Adrenal gland (tissue), 12 donors: ENCODE measurements around the gene SCLY. TPM values are rescaled to one million over a fixed set of nuclear protein-coding genes. Genes with fewer than 3 reads are reported as not detected.

Experiments
- DNase-seq, 7 donors: peaks; one replicate each; pipeline ENCODE4 v3.0.0-alpha.2; 2019 to 2020
- H3K27ac ChIP-seq, 5 donors: fragments of 200-600 bp; sonication (generic) in 4 of 5; 1 replicate in 3 of 5; 2 replicates in 2 of 5; pipeline versions ENCODE4 v1.5.1 to v1.8.0; 2016 to 2020; ENCODE audit warnings: mild to moderate bottlenecking in 1 of 5
- H3K27me3 ChIP-seq: fragments of 200-600 bp; 2 replicates; pipeline ENCODE4 v1.8.0; 2021
- H3K36me3 ChIP-seq, 2 donors: fragments of 200-600 bp; replicated peaks in 1 of 2; 1 replicate in 1 of 2; 2 replicates in 1 of 2; pipeline versions ENCODE4 v1.5.1 to v1.8.0; 2018 to 2022
- H3K4me1 ChIP-seq, 2 donors: fragments of 200-600 bp; replicated peaks in 1 of 2; 1 replicate in 1 of 2; 2 replicates in 1 of 2; pipeline versions ENCODE4 v1.5.1 to v1.8.0; 2018 to 2021
- H3K4me3 ChIP-seq, 4 donors: fragments of 200-600 bp; sonication (generic) in 3 of 4; one replicate each; pipeline ENCODE4 v1.5.1; 2016 to 2018
- H3K9me3 ChIP-seq, 3 donors: fragments of 200-600 bp; sonication (generic) in 1 of 3; replicated peaks in 1 of 3; 1 replicate in 2 of 3; 2 replicates in 1 of 3; pipeline versions ENCODE4 v1.5.1 to v1.8.0; 2016 to 2021
- POLR2A ChIP-seq, 2 donors: fragments of 450-650 bp; IDR thresholded peaks; one replicate each; pipeline ENCODE4 v1.6.1; 2017; ENCODE audit warnings: antibody characterized with exemption in 2 of 2, mild to moderate bottlenecking in 2 of 2, moderate library complexity in 1 of 2
- WGBS, 4 donors: extraction: QIAGEN DNeasy Blood & Tissue Kit in 2 of 4; methylation state at CpG; one replicate each; pipeline versions ENCODE4 v1.1.5 to v1.1.7; 2013 to 2017; 5-methylcytosine and 5-hydroxymethylcytosine counted together
- intact Hi-C, 2 donors: fragments of 100-400 bp; cut with DNase I; formaldehyde crosslinking; loops; one replicate each; pipeline versions ENCODE4 v1.14.1 to v1.15.0; 2022 to 2023
- polyA plus RNA-seq, 3 donors: library from polyadenylated mRNA; stranded (reverse); fragments of 200-250 nt in 2 of 3; fragments of 350-450 nt in 1 of 3; fragmentation: Illumina TruSeq in 1 of 3; extraction: RNeasy Lipid Tissue Mini Kit (QIAGEN cat#74804) in 1 of 3; gene quantifications; one replicate each; pipeline ENCODE4 v1.2.3, GENCODE V29; 2013 to 2014
- total RNA-seq, 9 donors: library from RNA; depleted of rRNA in 4 of 9; stranded (reverse); fragments of >200 nt in 4 of 9; fragments of 120-200 nt in 1 of 9; fragmentation: NEBNext Ultra II Directional in 1 of 9; extraction: Animal tissue kit (Norgen Biotek cat#: 25700) in 1 of 9; gene quantifications; one replicate each; pipeline versions ENCODE4 v1.1.0 to v1.2.4, GENCODE V29; 2013 to 2023
- TF ChIP-seq, protein P1 (sequence below), 6 experiments: fragments of 450-650 bp in 4 of 6; fragments of 200-600 bp in 2 of 6; sonication (generic) in 1 of 6; IDR thresholded peaks; 1 replicate in 5 of 6; 2 replicates in 1 of 6; pipeline versions ENCODE4 v1.5.1 to v1.8.0; 2016 to 2021; ENCODE audit warnings: antibody characterized with exemption in 6 of 6, mild to moderate bottlenecking in 2 of 6, moderate library complexity in 1 of 6
- donor health status: healthy with polysubstance abuse.
- donor health status: Bipolar disorder and iron deficiency.
- donor health status: DM: yes; HTN: yes; CAD: no.
- donor health status: DM: no; HTN: no; CAD: no.
- donor health status: DM: no; HTN: no; CAD: no.
- donor health status: DM: yes; HTN: yes; CAD: no.

SCLY gene
- total and polyA plus RNA-seq, 12 donors: 2.4 to 11.0 (median 8.0) TPM

DNA sequence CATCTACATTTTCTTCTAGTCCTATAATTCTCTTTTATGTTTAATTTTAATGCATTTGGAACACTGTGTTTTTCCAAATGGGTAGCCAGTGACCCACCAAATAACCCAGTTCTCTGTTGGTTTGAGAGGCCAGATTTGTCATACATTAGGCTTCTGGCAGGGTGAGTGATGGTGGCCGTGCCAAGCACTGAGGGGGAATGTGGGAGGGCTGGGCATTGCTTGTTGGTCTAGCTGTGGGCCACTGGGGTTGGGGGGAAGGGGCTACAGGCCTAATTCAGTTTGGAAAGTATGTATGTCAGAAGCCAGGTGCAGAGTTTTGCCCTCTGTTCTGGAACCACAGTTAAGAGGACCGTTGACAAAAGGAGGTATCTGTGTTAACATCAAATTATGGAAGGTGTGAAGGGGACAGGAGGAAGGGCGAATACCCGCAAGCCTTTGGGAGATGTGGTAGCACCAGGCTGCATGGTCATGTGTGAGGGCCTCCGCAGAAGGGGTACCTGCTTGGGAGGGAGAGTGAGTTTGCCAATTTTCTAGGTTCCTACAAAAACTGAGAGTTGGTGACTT, 38.1 kb upstream of the SCLY start:
- no peak for TF ChIP-seq POLR2A (IDR thresholded peaks at IDR 0.05)
- TF ChIP-seq, protein P1, sequence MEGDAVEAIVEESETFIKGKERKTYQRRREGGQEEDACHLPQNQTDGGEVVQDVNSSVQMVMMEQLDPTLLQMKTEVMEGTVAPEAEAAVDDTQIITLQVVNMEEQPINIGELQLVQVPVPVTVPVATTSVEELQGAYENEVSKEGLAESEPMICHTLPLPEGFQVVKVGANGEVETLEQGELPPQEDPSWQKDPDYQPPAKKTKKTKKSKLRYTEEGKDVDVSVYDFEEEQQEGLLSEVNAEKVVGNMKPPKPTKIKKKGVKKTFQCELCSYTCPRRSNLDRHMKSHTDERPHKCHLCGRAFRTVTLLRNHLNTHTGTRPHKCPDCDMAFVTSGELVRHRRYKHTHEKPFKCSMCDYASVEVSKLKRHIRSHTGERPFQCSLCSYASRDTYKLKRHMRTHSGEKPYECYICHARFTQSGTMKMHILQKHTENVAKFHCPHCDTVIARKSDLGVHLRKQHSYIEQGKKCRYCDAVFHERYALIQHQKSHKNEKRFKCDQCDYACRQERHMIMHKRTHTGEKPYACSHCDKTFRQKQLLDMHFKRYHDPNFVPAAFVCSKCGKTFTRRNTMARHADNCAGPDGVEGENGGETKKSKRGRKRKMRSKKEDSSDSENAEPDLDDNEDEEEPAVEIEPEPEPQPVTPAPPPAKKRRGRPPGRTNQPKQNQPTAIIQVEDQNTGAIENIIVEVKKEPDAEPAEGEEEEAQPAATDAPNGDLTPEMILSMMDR (IDR thresholded peaks at IDR 0.05): no peak
- 91 to 95% (median 93%) methylated on average over 5 of the region's 5 CpGs for WGBS, 4 donors
- no peak overlapping the region for H3K27ac ChIP-seq
- no peak for DNase-seq
- H3K27me3 ChIP-seq: no peaks in the 10 kb centered on the region
- intact Hi-C loops: no loop called here
- H3K4me3 ChIP-seq: no peak overlapping the region
- H3K4me1 ChIP-seq: no peaks in the 10 kb centered on the region
- no peaks in the 10 kb centered on the region for H3K9me3 ChIP-seq
- H3K36me3 ChIP-seq: peaks cover 0 to 19% of the 10 kb centered on the region in 2 donors

DNA sequence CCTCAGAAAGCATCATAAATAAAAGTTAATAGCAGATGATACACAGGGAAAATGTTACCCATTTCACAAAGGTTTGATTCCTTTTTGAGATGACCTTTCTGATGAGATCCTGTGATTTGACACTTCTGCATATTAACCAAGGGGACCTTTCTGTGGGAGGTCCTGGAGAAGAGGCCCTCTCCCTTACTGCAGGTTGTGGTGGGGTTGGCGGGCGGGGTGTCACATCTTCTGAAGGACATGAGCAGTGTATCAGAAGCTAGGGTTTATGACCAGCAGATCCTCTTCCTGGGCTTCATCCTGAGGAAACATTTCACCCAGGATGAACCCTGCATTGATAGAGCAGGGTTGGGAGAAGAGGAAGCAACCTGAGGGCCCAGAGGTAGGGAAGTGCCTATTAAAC, 37.2 kb upstream of the SCLY start:
- TF ChIP-seq POLR2A (IDR thresholded peaks at IDR 0.05): no peak
- TF ChIP-seq, protein P1 (IDR thresholded peaks at IDR 0.05): no peak
- no peak overlapping the region for H3K27ac ChIP-seq
- H3K9me3 ChIP-seq: no peaks in the 10 kb centered on the region
- 90 to 100% (median 95%) methylated on average over 2 of the region's 2 CpGs for WGBS, 4 donors
- H3K27me3 ChIP-seq: no peaks in the 10 kb centered on the region
- H3K4me3 ChIP-seq: no peak overlapping the region
- intact Hi-C loops: no loop called here
- H3K4me1 ChIP-seq: no peaks in the 10 kb centered on the region
- no peak for DNase-seq
- peaks cover 0 to 20% of the 10 kb centered on the region in 2 donors for H3K36me3 ChIP-seq

DNA sequence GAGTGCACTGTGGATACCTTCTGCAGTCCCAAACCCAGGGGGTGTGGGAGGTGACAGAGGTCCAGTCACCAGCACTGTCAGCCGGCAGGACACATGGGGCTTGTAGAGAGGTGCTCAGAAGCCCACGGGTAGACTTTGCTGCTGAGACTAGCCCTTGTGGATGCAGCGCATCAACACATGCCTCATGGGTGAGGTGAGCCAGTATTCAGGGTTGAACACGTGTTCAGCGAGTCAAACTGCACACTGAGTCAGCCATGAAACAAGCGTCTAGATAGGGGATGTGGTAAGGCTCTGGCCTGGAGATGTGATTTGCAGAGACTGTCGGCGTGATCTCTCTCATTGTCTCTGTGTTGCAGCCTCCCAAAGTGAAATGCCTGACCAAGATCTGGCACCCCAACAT, 35.8 kb upstream of the SCLY start:
- 89 to 95% (median 93%) methylated on average over 7 to 8 of the region's 8 CpGs for WGBS, 4 donors
- H3K27me3 ChIP-seq: no peaks in the 10 kb centered on the region
- H3K4me1 ChIP-seq: no peaks in the 10 kb centered on the region
- TF ChIP-seq, protein P1 (IDR thresholded peaks at IDR 0.05): no peak
- no peak for TF ChIP-seq POLR2A (IDR thresholded peaks at IDR 0.05)
- H3K9me3 ChIP-seq: no peaks in the 10 kb centered on the region
- peaks cover 0 to 22% of the 10 kb centered on the region in 2 donors for H3K36me3 ChIP-seq
- DNase-seq: no peak
- no peak overlapping the region for H3K4me3 ChIP-seq
- H3K27ac ChIP-seq: no peak overlapping the region
- intact Hi-C loops: no loop called here

DNA sequence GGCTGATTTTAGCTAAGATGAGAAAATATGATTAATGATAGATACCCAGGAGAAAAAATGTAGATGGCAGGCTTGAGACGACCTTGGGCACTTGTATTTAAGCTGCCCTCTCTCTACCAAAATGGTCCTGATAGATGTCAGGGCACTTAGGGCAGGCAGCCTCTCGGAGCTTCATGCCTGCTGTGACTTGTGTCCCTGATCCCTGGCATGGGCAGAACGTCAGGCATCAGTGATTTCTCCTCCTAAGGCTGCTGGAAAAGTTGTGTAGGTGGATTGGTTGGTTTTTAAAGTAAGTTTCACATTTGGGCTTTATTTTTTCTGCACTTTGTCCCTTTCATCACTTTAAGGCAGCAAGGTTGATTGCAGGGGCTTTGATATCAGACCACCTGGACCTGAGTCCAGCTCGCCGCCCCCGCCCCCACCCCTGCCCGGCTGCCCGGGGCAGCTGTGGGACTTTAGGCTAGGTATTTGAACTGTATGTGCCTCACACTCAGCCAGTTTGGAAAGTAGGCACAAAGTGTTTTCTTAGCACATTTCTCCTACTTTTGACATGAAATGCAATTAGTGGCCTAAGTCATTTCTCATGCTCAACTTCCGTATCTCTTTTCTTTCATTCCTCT, 35.0 kb upstream of the SCLY start:
- peak in 1 of 7 donors; percentile 17 for DNase-seq
- Histone ChIP-seq H3K4me1 (no peaks in the 10 kb centered on the region), H3K27ac (no peak overlapping the region), H3K27me3 (no peaks in the 10 kb centered on the region), H3K36me3 (peaks cover 0 to 29% of the 10 kb centered on the region in 2 donors), H3K4me3 (no peak overlapping the region), H3K9me3 (no peaks in the 10 kb centered on the region)
- intact Hi-C loops: no loop called here
- WGBS, 4 donors: 86 to 94% (median 92%) methylated on average over 9 of the region's 9 CpGs
- no peak for TF ChIP-seq POLR2A (IDR thresholded peaks at IDR 0.05)
- TF ChIP-seq, protein P1 (IDR thresholded peaks at IDR 0.05): no peak
